PFSK-1 (cell line): ENCODE data around the gene GLCE.

Experiments used
- FOXP2 ChIP-seq: optimal IDR thresholded peaks from 2 replicates; pipeline ENCODE3; 2011; ENCODE audit warnings: borderline replicate concordance, control low read depth, inconsistent platforms; ENCODE audit not compliant: insufficient read depth; ENCODE audit errors: extremely low read length, extremely low read depth
- POLR2AphosphoS5 ChIP-seq: IDR thresholded peaks from 2 replicates; pipeline ENCODE4 v1.6.1; 2012; ENCODE audit warnings: low read depth, mild to moderate bottlenecking, control low read depth, low read length, moderate library complexity
- REST ChIP-seq, 2 experiments: IDR thresholded peaks; 2 replicates each; pipeline versions ENCODE4 v1.6.1 to v1.8.0; 2011 to 2012; ENCODE audit warnings: low read depth in 2 of 2, low read length in 2 of 2, control low read depth in 1 of 2, inconsistent platforms in 1 of 2, mild to moderate bottlenecking in 1 of 2, moderate library complexity in 1 of 2; ENCODE audit not compliant: insufficient read depth in 1 of 2
- SIN3A ChIP-seq: IDR thresholded peaks from 2 replicates; pipeline ENCODE4 v1.6.1; 2012; ENCODE audit warnings: mild to moderate bottlenecking, low read length, moderate library complexity, borderline replicate concordance; ENCODE audit not compliant: insufficient read depth
- TAF1 ChIP-seq: IDR thresholded peaks from 2 replicates; pipeline ENCODE4 v1.6.1; 2012; ENCODE audit warnings: low read length, control low read depth, borderline replicate concordance; ENCODE audit not compliant: insufficient read depth

The GLCE gene

DNA sequence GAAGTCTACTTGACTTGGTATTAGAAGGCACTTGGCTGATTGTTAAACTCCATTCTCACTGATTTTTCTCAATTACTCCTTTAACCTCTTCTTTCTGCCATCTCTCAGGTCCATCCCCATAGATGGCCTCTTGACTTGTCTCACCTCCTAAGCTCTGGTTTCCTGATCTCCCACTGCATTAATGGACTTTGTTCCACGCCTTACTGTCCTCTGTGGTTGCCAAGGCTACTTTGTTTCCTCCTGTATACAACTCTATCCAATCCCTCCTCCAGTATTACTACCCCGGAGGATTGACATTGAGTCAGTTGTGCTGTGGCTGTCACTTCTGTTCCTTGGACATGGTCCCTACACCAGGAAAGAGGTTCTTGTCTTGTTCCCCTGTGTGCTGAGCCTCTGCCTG lies 10.6 kb upstream of the GLCE start:
- TF ChIP-seq TAF1, result no peak
- TF ChIP-seq REST (IDR thresholded peaks at IDR 0.05; ENCODE audit: insufficient read depth in 1 of 2, low read depth in 2 of 2, low read length in 2 of 2), result no peak
- TF ChIP-seq SIN3A, result no peak
- no peak for TF ChIP-seq FOXP2
- TF ChIP-seq POLR2AphosphoS5, result no peak

- TF ChIP-seq SIN3A (no peak), TAF1 (no peak), FOXP2 (no peak), POLR2AphosphoS5 (no peak), REST (IDR thresholded peaks at IDR 0.05; ENCODE audit: insufficient read depth in 1 of 2, low read depth in 2 of 2, low read length in 2 of 2) (no peak)
These were observed 10.1 kb upstream of the GLCE start for GRCh38 chr15:69150336-69150735.

DNA sequence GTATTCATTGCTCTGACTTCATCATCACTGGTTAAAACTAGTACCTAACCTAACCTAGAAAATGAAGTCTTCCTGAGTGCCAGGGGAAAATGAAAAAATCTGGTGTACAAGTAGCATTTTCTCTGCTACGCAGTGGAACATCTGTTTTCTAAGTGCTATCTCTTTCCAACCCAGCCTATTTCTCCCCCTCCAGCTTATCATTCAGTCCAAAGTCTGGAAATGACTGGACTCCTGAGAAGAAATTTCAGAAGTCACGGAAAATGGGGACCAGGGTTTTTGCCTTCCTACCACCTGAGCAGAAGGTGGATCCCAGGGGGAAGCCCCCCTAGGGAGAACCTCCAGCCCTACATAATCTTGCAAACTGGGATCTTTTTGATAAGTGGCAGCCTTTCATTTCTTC lies 9.6 kb upstream of the GLCE start:
- TF ChIP-seq TAF1, result no peak

GRCh38 chr15:69153046-69153445 lies 7.4 kb upstream of the GLCE start:
- TF ChIP-seq SIN3A (no peak), TAF1 (no peak), REST (IDR thresholded peaks at IDR 0.05; ENCODE audit: insufficient read depth in 1 of 2, low read depth in 2 of 2, low read length in 2 of 2) (no peak), POLR2AphosphoS5 (no peak), FOXP2 (no peak)

- TF ChIP-seq FOXP2 (no peak), SIN3A (no peak), REST (IDR thresholded peaks at IDR 0.05; ENCODE audit: insufficient read depth in 1 of 2, low read depth in 2 of 2, low read length in 2 of 2) (no peak), POLR2AphosphoS5 (no peak), TAF1 (no peak)
These were observed 6.4 kb upstream of the GLCE start for GRCh38 chr15:69154078-69154477.
